Muscle of leg (tissue), 11 donors: ENCODE measurements around the gene ADGRB3. TPM values are rescaled to one million over a fixed set of nuclear protein-coding genes. Genes with fewer than 3 reads are reported as not detected.
"Not testable (repeated sequence)": the region's sequence is repeated elsewhere in the genome, so short reads cannot be mapped to it uniquely, and the experiment has no call there.

ENCODE experiments used
- DNase-seq: peaks from one replicate; pipeline ENCODE4 v3.0.0; 2013
- H3K27ac ChIP-seq: one replicate; pipeline ENCODE4 v1.5.1; 2013; ENCODE audit warnings: mild to moderate bottlenecking, low read length, control low read depth
- H3K27me3 ChIP-seq: one replicate; pipeline ENCODE4 v1.6.1; 2013; ENCODE audit warnings: low read length; ENCODE audit not compliant: control insufficient read depth, insufficient read depth
- H3K36me3 ChIP-seq: one replicate; pipeline ENCODE4 v1.6.1; 2013; ENCODE audit warnings: low read length; ENCODE audit not compliant: control insufficient read depth, insufficient read depth
- H3K4me1 ChIP-seq: one replicate; pipeline ENCODE4 v1.6.1; 2013; ENCODE audit warnings: low read length; ENCODE audit not compliant: control insufficient read depth, insufficient read depth
- H3K4me3 ChIP-seq: one replicate; pipeline ENCODE4 v1.5.1; 2013; ENCODE audit warnings: low read length, control low read depth
- H3K9me3 ChIP-seq: replicated peaks from 2 replicates; pipeline ENCODE4 v1.6.1; 2013; ENCODE audit warnings: low read depth, low read length; ENCODE audit not compliant: control insufficient read depth
- WGBS: methylation state at CpG from one replicate; pipeline ENCODE4 v1.1.5; 2013; ENCODE audit warnings: missing lambda C conversion rate; ENCODE audit not compliant: insufficient coverage; 5-methylcytosine and 5-hydroxymethylcytosine counted together
- polyA plus RNA-seq, 8 donors: library from polyadenylated mRNA; unstranded; fragments of 120-200 nt; gene quantifications; one replicate each; pipeline versions ENCODE4 v1.2.1 to v1.2.3, GENCODE V29; 2013; ENCODE audit warnings: inconsistent platforms in 1 of 8, low replicate concordance in 1 of 8; ENCODE audit not compliant: insufficient read length in 8 of 8, insufficient read depth in 1 of 8
- total RNA-seq: library from RNA; stranded (reverse); fragments of 120-200 nt; gene quantifications from one replicate; pipeline ENCODE4 v1.2.4, GENCODE V29; 2013

Gene ADGRB3
- total and polyA plus RNA-seq, 9 donors: 0.78 to 2.6 (median 1.3) TPM

- no peaks in the 10 kb centered on the region for H3K9me3 ChIP-seq
- no CpG with 5 or more reads among the region's 1 CpG for WGBS
- no peak for DNase-seq
- H3K4me3 ChIP-seq: no peak overlapping the region
- no peaks in the 10 kb centered on the region for H3K36me3 ChIP-seq
- no peak overlapping the region for H3K27ac ChIP-seq
- H3K4me1 ChIP-seq: no peaks in the 10 kb centered on the region
- H3K27me3 ChIP-seq: no peaks in the 10 kb centered on the region
Observed at GRCh38 chr6:68873236-68873635, 238.2 kb downstream of the ADGRB3 start.

- no CpG with 5 or more reads among the region's 1 CpG for WGBS
- Histone ChIP-seq H3K9me3 (no peaks in the 10 kb centered on the region), H3K4me3 (no peak overlapping the region), H3K27me3 (no peaks in the 10 kb centered on the region), H3K4me1 (no peaks in the 10 kb centered on the region), H3K27ac (no peak overlapping the region), H3K36me3 (no peaks in the 10 kb centered on the region)
- no peak for DNase-seq
Observed at GRCh38 chr6:68874747-68875146, 239.7 kb downstream of the ADGRB3 start.

- Histone ChIP-seq H3K36me3 (no peaks in the 10 kb centered on the region), H3K4me1 (no peaks in the 10 kb centered on the region), H3K9me3 (no peaks in the 10 kb centered on the region), H3K4me3 (no peak overlapping the region), H3K27ac (no peak overlapping the region), H3K27me3 (no peaks in the 10 kb centered on the region)
- no peak for DNase-seq
- no CpG with 5 or more reads among the region's 2 CpGs for WGBS
Observed at GRCh38 chr6:68875403-68875802, 240.3 kb downstream of the ADGRB3 start.

DNA sequence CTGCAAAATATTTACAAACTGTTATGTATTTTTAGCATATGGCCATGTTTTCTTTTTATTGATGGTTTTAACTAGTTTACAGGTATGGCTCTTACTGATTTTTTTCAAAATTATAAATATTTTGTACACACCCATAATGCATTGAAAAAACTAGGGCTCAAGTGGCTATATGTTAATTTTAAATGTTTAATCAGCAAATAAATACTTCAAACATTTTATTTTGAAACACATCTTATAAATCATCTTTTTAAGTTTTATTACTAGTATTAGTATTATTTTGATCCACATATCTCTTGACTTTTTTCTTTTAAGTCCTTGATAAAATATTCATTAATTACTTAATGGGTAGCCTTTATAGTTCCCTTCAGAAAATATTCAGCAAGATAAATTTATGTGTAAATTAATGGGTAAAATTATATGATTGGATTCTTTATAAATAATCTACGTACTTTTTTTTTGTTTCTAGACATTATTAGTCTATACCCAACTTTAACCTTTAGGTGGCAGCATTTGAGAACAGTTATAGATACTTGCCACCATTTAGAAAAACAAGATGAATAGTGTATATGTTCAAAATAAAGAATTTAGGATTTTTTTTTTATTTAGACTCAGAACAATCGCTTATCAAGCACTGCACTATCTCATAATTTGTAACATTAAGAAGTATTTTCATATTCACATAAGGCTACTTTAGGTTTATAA is 241.9 kb downstream of the ADGRB3 start:
- peak; percentile 31 for DNase-seq
- H3K9me3 ChIP-seq: no peaks in the 10 kb centered on the region
- WGBS: no CpG with 5 or more reads among the region's 2 CpGs

DNA sequence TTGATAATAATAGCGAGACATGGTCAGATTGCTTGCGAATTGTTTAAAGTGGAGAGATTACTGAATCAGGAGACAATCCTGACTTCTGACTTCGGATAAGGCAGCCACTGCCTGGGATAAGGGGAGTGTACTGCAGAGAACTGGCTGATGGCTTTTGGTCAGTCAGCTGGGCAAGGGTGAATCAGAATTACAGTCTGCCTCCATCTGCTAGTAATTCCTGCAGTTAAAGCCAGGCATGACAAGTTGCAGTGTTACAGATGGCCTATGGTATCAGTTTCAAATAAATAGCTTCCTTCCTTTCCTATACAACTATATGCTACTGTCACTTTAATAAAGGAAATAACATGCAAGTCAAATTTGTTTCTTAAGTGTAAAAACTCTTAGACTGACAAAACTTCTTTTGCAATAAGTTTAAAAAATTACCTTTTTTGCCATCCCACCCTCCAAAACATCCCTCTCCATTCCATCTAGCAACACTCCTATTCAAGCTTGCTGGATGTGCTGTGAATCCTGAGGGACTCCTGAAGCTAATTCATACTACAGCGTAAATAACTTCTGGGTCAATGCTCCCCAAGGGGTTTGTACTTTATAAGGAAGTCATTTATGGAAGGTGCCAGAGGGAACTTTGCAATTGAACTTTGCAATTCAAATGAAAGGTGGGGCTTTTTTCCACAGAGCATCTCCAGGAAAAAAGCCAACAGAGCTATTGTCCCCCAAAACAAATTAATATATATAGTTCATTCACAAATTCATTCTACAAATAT is 245.2 kb downstream of the ADGRB3 start:
- Histone ChIP-seq H3K27me3 (no peaks in the 10 kb centered on the region), H3K36me3 (no peaks in the 10 kb centered on the region), H3K4me1 (no peaks in the 10 kb centered on the region), H3K27ac (no peak overlapping the region), H3K9me3 (no peaks in the 10 kb centered on the region), H3K4me3 (no peak overlapping the region)
- 54% methylated on average over 3 of the region's 4 CpGs for WGBS
- DNase-seq: peak; percentile 56

More for the DNA sequence above, 241.9 kb downstream of the ADGRB3 start:
- H3K27me3 ChIP-seq: no peaks in the 10 kb centered on the region
- H3K27ac ChIP-seq: no peak overlapping the region
- no peaks in the 10 kb centered on the region for H3K36me3 ChIP-seq
- no peak overlapping the region for H3K4me3 ChIP-seq
- no peaks in the 10 kb centered on the region for H3K4me1 ChIP-seq

- H3K9me3 ChIP-seq, H3K4me1 ChIP-seq, DNase-seq, H3K4me3 ChIP-seq, H3K27ac ChIP-seq, H3K36me3 ChIP-seq, H3K27me3 ChIP-seq: not testable (repeated sequence)
- WGBS: 54% methylated on average over 3 of the region's 9 CpGs
Observed at GRCh38 chr6:68883325-68883724, 248.2 kb downstream of the ADGRB3 start.

DNA sequence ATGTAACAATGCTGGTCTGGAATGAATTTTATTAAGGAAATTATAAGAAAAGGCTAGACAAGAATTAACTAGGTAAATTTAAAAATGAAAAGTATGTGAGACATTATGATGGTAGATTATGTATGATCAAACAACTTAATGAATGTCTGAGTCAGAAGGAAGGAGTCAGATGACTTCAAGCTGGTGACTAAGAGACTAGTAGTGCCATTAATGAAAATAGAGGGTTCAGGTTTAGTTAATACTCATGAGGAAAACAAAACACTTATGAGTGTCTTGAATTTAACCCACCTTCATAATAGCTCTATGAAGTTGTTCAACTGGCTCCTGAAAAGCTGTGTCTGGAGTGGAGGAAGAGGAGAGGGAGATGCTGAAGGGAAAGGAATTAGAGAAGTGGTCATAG is 256.3 kb downstream of the ADGRB3 start:
- H3K4me3 ChIP-seq: no peak overlapping the region
- H3K36me3 ChIP-seq: no peaks in the 10 kb centered on the region
- no peaks in the 10 kb centered on the region for H3K4me1 ChIP-seq
- H3K27me3 ChIP-seq: no peaks in the 10 kb centered on the region
- no peaks in the 10 kb centered on the region for H3K9me3 ChIP-seq
- H3K27ac ChIP-seq: no peak overlapping the region
- no peak for DNase-seq

GRCh38 chr6:68892452-68892851 is 257.4 kb downstream of the ADGRB3 start:
- Histone ChIP-seq H3K27ac (no peak overlapping the region), H3K4me3 (no peak overlapping the region), H3K36me3 (no peaks in the 10 kb centered on the region), H3K4me1 (no peaks in the 10 kb centered on the region), H3K27me3 (no peaks in the 10 kb centered on the region), H3K9me3 (no peaks in the 10 kb centered on the region)
- WGBS: no CpG with 5 or more reads among the region's 3 CpGs
- DNase-seq: peak; percentile 35

DNA sequence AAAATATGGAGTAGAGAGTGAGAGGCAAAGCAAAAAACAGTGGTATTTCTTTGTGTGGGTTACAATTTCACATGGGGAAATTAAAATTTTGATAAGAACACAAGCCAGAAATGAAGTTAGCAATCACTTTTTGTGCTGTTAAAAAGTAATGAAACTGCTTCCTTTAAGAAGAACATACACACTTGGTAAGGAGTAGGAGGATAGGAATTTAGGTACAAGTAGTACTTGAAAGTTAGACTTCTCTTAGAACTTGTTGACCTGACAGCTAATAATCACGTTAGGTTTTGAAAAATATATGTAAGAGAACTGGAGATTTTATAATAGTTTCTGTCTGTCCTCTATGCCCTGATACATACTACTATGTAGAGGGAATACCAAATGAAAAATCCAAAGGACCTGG is 260.8 kb downstream of the ADGRB3 start:
- Histone ChIP-seq H3K27ac (no peak overlapping the region), H3K27me3 (no peaks in the 10 kb centered on the region), H3K9me3 (no peaks in the 10 kb centered on the region), H3K36me3 (no peaks in the 10 kb centered on the region), H3K4me1 (no peaks in the 10 kb centered on the region), H3K4me3 (no peak overlapping the region)
- DNase-seq: no peak
- WGBS: no CpG with 5 or more reads among the region's 1 CpG

- Histone ChIP-seq H3K4me1 (no peaks in the 10 kb centered on the region), H3K4me3 (no peak overlapping the region), H3K27me3 (no peaks in the 10 kb centered on the region), H3K9me3 (no peaks in the 10 kb centered on the region), H3K36me3 (no peaks in the 10 kb centered on the region), H3K27ac (no peak overlapping the region)
- no peak for DNase-seq
- WGBS: 80% methylated on average over 1 of the region's 1 CpG
Observed at GRCh38 chr6:68901044-68901443, 266.0 kb downstream of the ADGRB3 start.
